H1 (cell line): ENCODE data around the gene SRP14. TPM values are rescaled to one million over a fixed set of nuclear protein-coding genes. Genes with fewer than 3 reads are reported as not detected.

Source experiments
- JUND ChIP-seq: IDR thresholded peaks from 2 replicates; pipeline ENCODE4 v1.6.1; 2011; ENCODE audit warnings: mild to moderate bottlenecking, improper control_type of control experiment, low read length
- NRF1 ChIP-seq: IDR thresholded peaks from 2 replicates; pipeline ENCODE4 v1.6.1; 2011; ENCODE audit warnings: mild to moderate bottlenecking, low read depth, low read length, improper control_type of control experiment
- polyA plus RNA-seq, 7 experiments: library from polyadenylated mRNA; depleted of rRNA in 3 of 7; stranded (reverse) in 5 of 7; unstranded in 2 of 7; fragments of >200 nt in 5 of 7; fragments of 200-250 nt in 2 of 7; gene quantifications; 1 replicate in 5 of 7; 2 replicates in 1 of 7; 4 replicates in 1 of 7; pipeline versions ENCODE4 v1.2.1 to v1.2.3, GENCODE V29; 2011 to 2013; ENCODE audit warnings: missing spikeins in 2 of 7, mixed read lengths in 2 of 7
- total RNA-seq: library from RNA; stranded (reverse); fragmentation: NEBNext Ultra II Directional; extraction: Animal tissue kit (Norgen Biotek cat#: 25700); gene quantifications from 2 replicates; pipeline ENCODE4 v1.2.1, GENCODE V29; 2021
- TF ChIP-seq, protein P1 (sequence below): IDR thresholded peaks from 2 replicates; pipeline ENCODE4 v1.6.1; 2011; ENCODE audit warnings: low read depth, mild to moderate bottlenecking, low read length; ENCODE audit not compliant: insufficient read depth

Gene SRP14
- total and polyA plus RNA-seq, 2 of the 8 experiments (the other 6 are each of a cell fraction or from before 2014, with no cell fraction given) = 186 to 223 TPM

DNA sequence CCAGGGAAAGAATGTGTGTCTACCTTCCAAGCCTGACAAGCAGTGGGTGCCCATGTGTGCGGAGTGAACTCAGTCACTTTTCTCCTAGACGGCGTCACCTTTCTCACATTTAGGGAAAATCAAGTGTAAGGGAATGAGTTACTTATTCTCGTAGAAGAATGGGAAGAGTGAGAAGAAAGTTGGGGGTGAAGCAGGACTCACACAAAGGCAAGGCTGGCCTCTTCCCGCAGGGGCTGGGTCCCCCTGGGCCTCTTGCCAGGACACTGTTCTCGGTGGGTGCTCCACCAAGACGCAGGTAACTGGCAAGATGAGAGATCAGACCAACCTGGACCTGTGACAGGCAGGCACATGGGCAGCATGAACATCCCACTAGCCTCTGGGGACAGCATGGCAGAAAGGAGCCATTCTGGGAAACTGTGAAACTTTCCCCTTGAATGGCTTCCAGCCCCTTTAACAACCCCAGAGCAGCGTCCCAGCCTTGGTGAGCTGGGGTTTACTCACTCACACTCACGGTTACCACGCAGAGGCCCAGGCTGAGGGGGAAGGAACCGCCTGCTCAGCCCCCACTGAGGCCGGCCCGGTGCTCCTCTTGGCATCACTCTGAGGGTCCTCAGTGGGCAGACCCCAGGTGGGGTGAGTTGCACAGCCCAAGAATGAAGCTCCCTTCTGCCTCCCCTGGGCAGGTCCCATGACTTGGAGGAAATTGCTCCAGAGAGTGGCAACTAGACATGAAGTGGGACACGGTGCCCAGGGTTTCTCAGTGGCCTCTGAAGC is 15.0 kb upstream of the SRP14 start (continued):
- TF ChIP-seq JUND (no peak), NRF1 (no peak)
- TF ChIP-seq, protein P1, sequence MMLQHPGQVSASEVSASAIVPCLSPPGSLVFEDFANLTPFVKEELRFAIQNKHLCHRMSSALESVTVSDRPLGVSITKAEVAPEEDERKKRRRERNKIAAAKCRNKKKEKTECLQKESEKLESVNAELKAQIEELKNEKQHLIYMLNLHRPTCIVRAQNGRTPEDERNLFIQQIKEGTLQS = no peak
